HCT116 (cell line): ENCODE data around the gene MRPL58. TPM values are rescaled to one million over a fixed set of nuclear protein-coding genes. Genes with fewer than 3 reads are reported as not detected.

ENCODE experiments used
- ATAC-seq: fragments of 200-7000 bp; cut with Tn5 transposase; 2 replicates; pipeline ENCODE4 v1.9.1; 2020; ENCODE audit warnings: mild to moderate bottlenecking, moderate library complexity
- BruUV-seq: library from RNA; stranded (reverse); fragments of 400-500 nt; replicated peaks from 2 replicates; lab custom pipeline; 2021; lab: Mats Ljungman, UMichigan
- CTCF ChIA-PET: fragments of 300-600 bp; sonication (Branson Sonifier 250); formaldehyde crosslinking; loops from one replicate; lab custom pipeline; 2021; ENCODE audit warnings: antibody characterized with exemption; lab: Charles Lee
- POLR2A ChIA-PET: fragments of 300-600, 350-600 bp; sonication (Branson Sonifier 250); formaldehyde crosslinking; loops from one replicate; lab custom pipeline; 2021; ENCODE audit warnings: antibody characterized with exemption; lab: Charles Lee
- RAD21 ChIA-PET, 2 experiments: fragments of 300-600 bp; sonication (Branson Sonifier 250); formaldehyde crosslinking; loops; one replicate each; lab custom pipeline; 2023; ENCODE audit warnings: low total read pairs in 2 of 2; ENCODE audit not compliant: uncharacterized antibody in 2 of 2, unreplicated experiment in 2 of 2, low non-redundant PET in 1 of 2; lab: Charles Lee
- DNase-seq: peaks from one replicate; pipeline ENCODE4 v3.0.0-alpha.2; 2010; ENCODE audit warnings: low read depth, low spot score
- H2AFZ ChIP-seq: fragments of 200-600 bp; shearing (Covaris generic), sonication (generic); 2 replicates; pipeline ENCODE4 v1.6.1; 2017; ENCODE audit warnings: low read depth, mixed run types, mixed read lengths, antibody characterized with exemption, low read length; ENCODE audit not compliant: poor library complexity, severe bottlenecking
- H3K27ac ChIP-seq: 2 replicates; pipeline ENCODE4 v1.5.1; 2012; ENCODE audit warnings: low read depth, low read length
- H3K27me3 ChIP-seq: fragments of 200-600 bp; sonication (generic); 2 replicates; pipeline ENCODE4 v1.6.1; 2016; ENCODE audit warnings: mixed run types, low read length, mixed read lengths; ENCODE audit not compliant: insufficient read depth
- H3K36me3 ChIP-seq, 2 experiments: fragments of 200-500 bp in 1 of 2; fragments of 200-600 bp in 1 of 2; sonication (Bioruptor generic) in 1 of 2; sonication (generic) in 1 of 2; 2 replicates each; pipeline versions ENCODE4 v1.5.1 to v1.6.1; 2014 to 2016; ENCODE audit warnings: low read length in 2 of 2, inconsistent platforms in 1 of 2, mixed read lengths in 1 of 2, mixed run types in 1 of 2; ENCODE audit not compliant: insufficient read depth in 2 of 2, control insufficient read depth in 1 of 2
- H3K4me1 ChIP-seq, 2 experiments: fragments of 200-600 bp in 1 of 2; sonication (generic) in 1 of 2; 2 replicates each; pipeline versions ENCODE4 v1.5.1 to v1.6.1; 2012 to 2017; ENCODE audit warnings: low read length in 2 of 2, inconsistent platforms in 1 of 2, mild to moderate bottlenecking in 1 of 2, mixed read lengths in 1 of 2, mixed run types in 1 of 2, moderate library complexity in 1 of 2; ENCODE audit not compliant: insufficient read depth in 2 of 2, control insufficient read depth in 1 of 2
- H3K4me2 ChIP-seq: fragments of 200-600 bp; sonication (generic); 2 replicates; pipeline ENCODE4 v1.6.1; 2017; ENCODE audit warnings: mixed run types, low read length, mixed read lengths
- H3K4me3 ChIP-seq, 2 experiments: fragments of 200-600 bp in 1 of 2; sonication (generic) in 1 of 2; replicated peaks in 1 of 2; 2 replicates each; pipeline ENCODE4 v1.5.1; 2011 to 2016; ENCODE audit warnings: low read length in 2 of 2, control low read depth in 1 of 2, low read depth in 1 of 2, mild to moderate bottlenecking in 1 of 2, mixed read lengths in 1 of 2, mixed run types in 1 of 2
- H3K79me2 ChIP-seq: fragments of 200-600 bp; sonication (generic); 2 replicates; pipeline ENCODE4 v1.6.1; 2017; ENCODE audit warnings: mild to moderate bottlenecking, mixed run types, low read length, moderate library complexity, mixed read lengths; ENCODE audit not compliant: insufficient read depth
- H3K9ac ChIP-seq: fragments of 200-600 bp; sonication (generic); 2 replicates; pipeline ENCODE4 v1.6.1; 2016; ENCODE audit warnings: low read length, mixed read lengths
- H3K9me2 ChIP-seq: fragments of 200-600 bp; sonication (generic), shearing (Covaris generic); 2 replicates; pipeline ENCODE4 v1.6.1; 2017; ENCODE audit warnings: mixed run types, mild to moderate bottlenecking, moderate library complexity; ENCODE audit not compliant: insufficient read depth
- H3K9me3 ChIP-seq, 2 experiments: fragments of 200-500 bp in 1 of 2; fragments of 200-600 bp in 1 of 2; sonication (Bioruptor generic) in 1 of 2; sonication (generic) in 1 of 2; 2 replicates each; pipeline ENCODE4 v1.6.1; 2014 to 2017; ENCODE audit warnings: low read length in 2 of 2, mixed read lengths in 2 of 2, inconsistent platforms in 1 of 2, low read depth in 1 of 2, mild to moderate bottlenecking in 1 of 2, mixed run types in 1 of 2, moderate library complexity in 1 of 2; ENCODE audit not compliant: control insufficient read depth in 1 of 2, insufficient read depth in 1 of 2
- H4K20me1 ChIP-seq: fragments of 200-600 bp; sonication (generic), shearing (Covaris generic); 2 replicates; pipeline ENCODE4 v1.6.1; 2017; ENCODE audit warnings: mixed run types, mild to moderate bottlenecking, moderate library complexity; ENCODE audit not compliant: insufficient read depth
- RAD21 ChIP-seq: IDR thresholded peaks from 2 replicates; pipeline ENCODE4 v1.6.1; 2012; ENCODE audit warnings: low read depth, mild to moderate bottlenecking
- ZNF274 ChIP-seq: fragments of 200-500 bp; sonication (Bioruptor generic); IDR thresholded peaks from 2 replicates; pipeline ENCODE4 v1.6.1; 2014; ENCODE audit warnings: mild to moderate bottlenecking, low read depth, low read length, inconsistent platforms
- intact Hi-C: fragments of 100-400 bp; cut with micrococcal nuclease; formaldehyde crosslinking; loops from 2 replicates; pipeline ENCODE4 v1.10.0; 2022
- total RNA-seq: library from RNA; stranded (reverse); gene quantifications from one replicate; pipeline ENCODE4 v1.2.1, GENCODE V29; 2021; ENCODE audit not compliant: unreplicated experiment
- TF ChIP-seq, protein P1 (sequence below), 3 experiments: fragments of 200-600 bp in 1 of 3; sonication (generic) in 1 of 3; IDR thresholded peaks in 2 of 3; conservative IDR thresholded peaks in 1 of 3; 2 replicates each; pipeline ENCODE4 v1.5.1; 2012 to 2017; ENCODE audit warnings: low read depth in 2 of 3, low read length in 2 of 3, antibody characterized with exemption in 1 of 3, borderline replicate concordance in 1 of 3, control low read depth in 1 of 3, mild to moderate bottlenecking in 1 of 3, mixed read lengths in 1 of 3, mixed run types in 1 of 3, moderate library complexity in 1 of 3; ENCODE audit not compliant: insufficient read depth in 1 of 3

MRPL58 gene
- total RNA-seq, 1 experiment from 2014 or later: 80.5 TPM

DNA sequence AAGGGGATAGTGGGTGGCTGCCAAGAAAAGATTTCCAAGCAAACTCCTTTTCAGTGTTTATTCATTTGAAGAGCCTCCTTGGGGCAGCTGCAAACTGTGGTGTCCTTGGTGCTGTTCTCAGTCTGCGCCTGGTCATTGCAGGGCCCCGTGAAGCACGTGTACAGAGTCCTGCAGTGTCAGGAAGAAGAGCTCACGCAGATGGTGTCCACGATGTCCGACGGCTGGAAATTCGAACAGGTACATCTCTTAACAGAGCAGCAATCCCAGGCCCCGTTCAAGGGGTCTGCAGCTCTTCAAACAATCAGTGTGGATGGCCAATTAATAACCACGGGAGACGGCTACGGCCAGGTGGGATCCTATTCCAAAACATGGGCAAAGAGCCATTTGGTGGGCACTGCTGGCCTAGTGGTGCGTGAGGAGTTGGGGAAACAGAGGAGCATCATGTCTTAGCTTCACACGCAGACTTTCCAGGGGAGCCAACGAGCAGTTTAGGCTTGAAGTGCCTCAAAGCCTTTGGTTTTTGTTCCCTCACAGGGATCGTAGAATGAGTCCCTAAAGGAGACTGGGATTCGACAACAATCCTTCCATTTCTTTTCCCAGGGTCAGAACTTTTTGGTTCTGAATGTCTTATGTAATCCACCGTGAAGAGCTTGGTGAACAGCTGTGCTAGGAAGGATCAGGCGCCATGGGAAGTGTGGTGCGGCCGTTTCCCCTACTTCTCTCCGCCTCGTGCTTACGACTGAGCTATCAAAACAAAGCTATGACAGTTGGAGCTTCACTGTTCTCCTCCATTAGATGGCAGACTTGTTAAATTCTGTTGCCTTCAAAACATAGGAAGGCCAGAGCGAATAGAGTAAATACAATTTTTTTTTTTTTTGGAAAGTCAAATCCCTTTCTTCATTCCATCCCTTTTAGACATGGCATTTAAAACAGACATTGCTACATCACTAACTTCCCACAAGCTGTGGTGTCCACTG lies 47.2 kb downstream of the MRPL58 start:
- Histone ChIP-seq H3K4me2 (no peak overlapping the region), H3K9me3 (no peaks in the 10 kb centered on the region), H3K79me2 (0 out of 2 replicates have a peak, but pooled peaks cover 4% of the 10 kb centered on the region)
- CTCF ChIA-PET: interaction anchor here (0.6 to 3.2 kb wide), 14 partner anchors 10 to 353 kb away, joined by 3 to 18 read pairs (median 6); partner anchors contain the start of genes ARMC7 and SLC16A5
- no peak for DNase-seq
- no peak for TF ChIP-seq ZNF274
- TF ChIP-seq, protein P1, sequence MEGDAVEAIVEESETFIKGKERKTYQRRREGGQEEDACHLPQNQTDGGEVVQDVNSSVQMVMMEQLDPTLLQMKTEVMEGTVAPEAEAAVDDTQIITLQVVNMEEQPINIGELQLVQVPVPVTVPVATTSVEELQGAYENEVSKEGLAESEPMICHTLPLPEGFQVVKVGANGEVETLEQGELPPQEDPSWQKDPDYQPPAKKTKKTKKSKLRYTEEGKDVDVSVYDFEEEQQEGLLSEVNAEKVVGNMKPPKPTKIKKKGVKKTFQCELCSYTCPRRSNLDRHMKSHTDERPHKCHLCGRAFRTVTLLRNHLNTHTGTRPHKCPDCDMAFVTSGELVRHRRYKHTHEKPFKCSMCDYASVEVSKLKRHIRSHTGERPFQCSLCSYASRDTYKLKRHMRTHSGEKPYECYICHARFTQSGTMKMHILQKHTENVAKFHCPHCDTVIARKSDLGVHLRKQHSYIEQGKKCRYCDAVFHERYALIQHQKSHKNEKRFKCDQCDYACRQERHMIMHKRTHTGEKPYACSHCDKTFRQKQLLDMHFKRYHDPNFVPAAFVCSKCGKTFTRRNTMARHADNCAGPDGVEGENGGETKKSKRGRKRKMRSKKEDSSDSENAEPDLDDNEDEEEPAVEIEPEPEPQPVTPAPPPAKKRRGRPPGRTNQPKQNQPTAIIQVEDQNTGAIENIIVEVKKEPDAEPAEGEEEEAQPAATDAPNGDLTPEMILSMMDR (IDR thresholded peaks at IDR 0.05 in 2 of 3, conservative IDR thresholded peaks at IDR 0.05 in 1 of 3; ENCODE audit: borderline replicate concordance in 1 of 3, insufficient read depth in 1 of 3, low read depth in 2 of 3, low read length in 2 of 3): peak; percentile 39 to 54 (median 41); a peak in 5 of 6 replicates
- TF ChIP-seq RAD21: peak; percentile 69
- TF ChIP-seq, all 23 proteins: peak for 2
- ChIA-PET RAD21 (interaction anchor here (0.8 to 1.8 kb wide), 8 partner anchors 20 to 142 kb away, joined by 3 to 8 read pairs (median 4); partner anchors contain the start of gene SLC16A5 (in 1 of the 2)), POLR2A (interaction anchor here (0.5 to 1.4 kb wide), 6 partner anchors 14 to 103 kb away, joined by 3 to 7 read pairs (median 4); partner anchors contain the start of gene SLC16A5)
- no peak overlapping the region for H3K9ac ChIP-seq
- H2AFZ ChIP-seq: no peak overlapping the region
- H3K9me2 ChIP-seq: no peaks in the 10 kb centered on the region
- no peaks in the 10 kb centered on the region for H4K20me1 ChIP-seq
- no peak overlapping the region for H3K27ac ChIP-seq
- peaks cover 0 to 4% of the 10 kb centered on the region in 2 experiments; a peak in 1 of 4 replicates for H3K4me1 ChIP-seq
- ATAC-seq: peak; percentile 67; the same call in 1 of the 2 replicates
- peaks cover 33 to 37% of the 10 kb centered on the region in 2 experiments; a peak in 3 of 4 replicates for H3K36me3 ChIP-seq
- intact Hi-C loops: loop anchor here (10.0 kb wide), 1 partner anchor 45 kb away; the partner anchor contains the start of gene ARMC7
- no peaks in the 10 kb centered on the region for H3K27me3 ChIP-seq
- BruUV-seq: no TSS peak
- H3K4me3 ChIP-seq: no peak overlapping the region
